Measurements from ENCODE around the gene SVIL.
"Not testable (repeated sequence)": the region's sequence is repeated elsewhere in the genome, so short reads cannot be mapped to it uniquely, and the experiment has no call there.

SVIL gene

GRCh38 chr10:29619241-29619669 is 15.5 kb downstream of the SVIL start:
- no peak for FAIRE-seq

DNA sequence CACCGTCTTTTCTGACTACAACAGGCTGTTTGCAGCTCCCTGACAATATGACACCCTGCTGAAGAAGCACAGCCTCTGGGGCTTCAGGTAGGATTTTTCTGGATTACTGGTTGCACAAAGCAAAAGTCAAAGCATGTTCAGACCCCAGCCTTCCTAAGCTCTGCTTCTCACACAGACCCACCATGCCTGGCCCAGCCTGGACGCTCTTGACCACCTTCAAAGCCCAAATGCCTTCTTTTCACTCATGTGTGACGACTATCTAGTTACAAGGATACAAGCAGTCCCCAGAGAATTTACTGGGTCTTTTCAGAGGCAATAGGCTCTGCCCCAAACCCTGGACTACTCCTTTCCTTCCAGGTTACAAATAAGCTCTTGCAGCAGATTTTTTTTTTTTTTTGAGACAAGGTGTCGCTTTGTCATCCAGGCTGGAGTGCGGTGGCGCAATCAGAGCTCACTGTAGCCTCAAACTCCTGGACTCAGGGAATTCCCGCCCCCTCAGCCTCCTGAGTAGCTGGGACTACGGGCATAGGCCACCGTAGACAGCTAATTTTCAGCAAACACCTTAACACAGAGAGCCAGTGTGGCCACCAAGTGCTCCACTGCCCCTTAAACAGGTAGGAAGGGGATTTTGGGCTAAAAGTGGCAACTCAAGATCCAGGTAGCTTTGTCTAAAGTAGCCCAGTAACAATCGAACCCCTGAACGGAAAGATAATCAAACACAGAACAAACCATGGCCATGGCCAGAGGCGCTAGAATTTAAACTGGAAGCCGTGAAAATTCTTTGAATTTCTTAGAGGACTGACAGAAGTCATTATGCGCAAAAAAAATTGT is 16.2 kb downstream of the SVIL start:
- no peak for FAIRE-seq

DNA sequence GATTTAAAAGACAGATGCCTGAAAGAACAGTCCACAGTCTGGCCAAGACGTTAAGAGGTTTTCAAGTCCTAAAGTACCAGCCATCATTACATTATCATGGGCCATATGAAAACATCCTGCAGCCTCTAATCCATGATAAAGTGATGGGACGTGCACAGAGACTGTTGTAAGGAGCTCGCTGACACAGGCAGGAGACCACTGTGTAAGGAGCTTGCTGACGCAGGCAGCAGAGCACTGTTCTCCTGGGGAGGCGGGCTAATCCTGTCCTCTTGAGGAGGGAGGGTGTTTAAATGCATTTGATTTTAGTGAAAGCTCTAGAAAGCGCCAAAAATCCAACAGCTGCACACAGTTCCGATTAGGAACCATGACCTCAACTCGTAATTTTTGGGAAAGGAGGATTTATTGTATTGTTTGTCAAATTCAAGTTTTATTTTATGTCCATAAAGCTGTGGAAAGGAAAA is 16.9 kb downstream of the SVIL start:
- no peak for FAIRE-seq

GRCh38 chr10:29616542-29616941 is 18.2 kb downstream of the SVIL start:
- FAIRE-seq, result no peak

GRCh38 chr10:29615195-29615594 is 19.6 kb downstream of the SVIL start:
- FAIRE-seq, result no peak

- FAIRE-seq, result not testable (repeated sequence)
Measured at GRCh38 chr10:29614289-29614688, 20.5 kb downstream of the SVIL start.

DNA sequence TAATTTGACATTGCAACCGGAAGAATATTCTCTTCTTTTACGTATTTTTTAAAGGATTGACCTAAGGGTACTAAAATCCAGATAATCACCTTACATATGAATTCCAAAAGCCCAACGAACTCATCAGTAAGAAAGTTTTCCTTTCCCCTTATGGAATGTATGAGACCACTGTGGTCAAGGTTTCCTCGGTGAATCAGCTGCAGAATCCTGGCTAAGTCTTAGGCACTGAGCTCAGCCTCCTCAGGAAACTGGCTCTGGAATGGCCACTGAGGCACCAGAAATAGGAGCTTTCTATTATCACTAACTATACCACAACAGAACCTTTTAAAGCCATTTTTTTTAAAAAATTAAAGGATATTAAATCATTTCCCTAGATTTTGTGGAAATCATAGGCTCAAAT is 21.0 kb downstream of the SVIL start:
- no peak for FAIRE-seq

- no peak for FAIRE-seq
Measured at GRCh38 chr10:29613196-29613595, 21.6 kb downstream of the SVIL start.

DNA sequence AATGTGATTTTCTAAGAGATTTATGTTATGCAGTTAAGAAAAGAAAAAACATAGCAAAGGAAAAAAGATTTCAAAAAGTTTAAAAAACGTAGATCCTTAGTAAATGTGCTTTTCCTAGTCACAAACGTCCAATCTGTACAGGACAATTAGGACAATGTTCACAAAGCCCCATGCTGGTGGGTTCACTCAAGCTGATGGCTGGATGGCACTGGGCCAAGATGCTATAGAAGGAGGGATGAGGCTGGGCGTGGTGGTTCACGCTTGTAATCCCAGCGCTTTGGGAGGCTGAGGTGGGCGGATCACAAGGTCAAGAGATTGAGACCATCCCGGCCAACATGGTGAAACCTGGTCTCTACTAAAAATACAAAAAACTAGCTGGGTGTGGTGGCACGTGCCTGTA is 22.1 kb downstream of the SVIL start:
- FAIRE-seq, result no peak

DNA sequence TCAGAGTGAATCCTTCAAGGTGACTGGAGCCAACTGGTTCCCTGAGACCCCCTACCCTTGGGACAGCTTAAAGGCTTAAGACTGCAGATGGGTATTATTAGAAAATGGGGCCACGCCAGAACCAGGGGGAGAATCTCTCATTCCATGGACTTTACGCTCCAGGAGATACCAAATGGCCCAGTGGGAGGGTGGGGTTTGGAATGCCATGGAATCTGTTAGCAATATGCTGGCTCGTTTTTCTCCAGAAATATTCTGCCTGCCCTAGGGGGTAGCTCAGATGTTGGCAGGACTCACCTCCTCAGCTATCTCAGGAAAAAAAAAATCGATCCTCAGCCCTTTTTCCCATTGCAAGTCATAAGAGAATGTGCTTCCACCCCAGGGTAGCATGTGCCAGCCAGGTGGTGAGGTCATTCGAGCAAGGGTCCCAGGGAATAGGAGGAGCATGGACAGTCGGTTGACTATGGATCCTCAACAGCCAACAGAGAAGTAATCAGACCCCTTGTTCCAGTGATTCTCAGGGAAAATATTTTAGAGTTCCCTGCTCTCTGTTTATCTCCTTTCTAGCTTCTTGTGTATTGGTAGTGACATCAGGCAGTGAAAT is 22.9 kb downstream of the SVIL start:
- no peak for FAIRE-seq

- FAIRE-seq, result no peak
Measured at GRCh38 chr10:29610876-29611647, 23.7 kb downstream of the SVIL start.

DNA sequence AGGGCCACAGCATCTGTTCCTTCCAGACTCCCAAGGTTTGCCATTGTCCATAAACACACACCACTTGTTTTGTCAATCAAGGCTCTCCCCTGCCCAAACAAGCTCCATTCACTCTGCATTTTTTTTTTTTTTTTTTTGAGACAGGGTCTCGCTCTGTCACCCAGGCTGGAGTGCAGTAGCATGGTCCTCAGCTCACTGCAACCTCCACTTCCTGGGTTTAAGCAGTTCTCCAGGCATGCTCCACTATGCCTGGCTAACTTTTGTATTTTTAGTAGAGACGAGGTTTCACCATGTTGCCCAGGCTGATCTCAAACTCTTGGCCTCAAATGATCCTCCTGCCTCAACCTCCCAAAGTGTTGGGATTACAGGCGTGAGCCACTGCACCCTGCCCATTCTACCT is 24.4 kb downstream of the SVIL start:
- not testable (repeated sequence) for FAIRE-seq

- no peak for FAIRE-seq
Measured at GRCh38 chr10:29609696-29610095, 25.1 kb downstream of the SVIL start.

GRCh38 chr10:29608476-29609301 is 26.1 kb downstream of the SVIL start:
- FAIRE-seq, result no peak

DNA sequence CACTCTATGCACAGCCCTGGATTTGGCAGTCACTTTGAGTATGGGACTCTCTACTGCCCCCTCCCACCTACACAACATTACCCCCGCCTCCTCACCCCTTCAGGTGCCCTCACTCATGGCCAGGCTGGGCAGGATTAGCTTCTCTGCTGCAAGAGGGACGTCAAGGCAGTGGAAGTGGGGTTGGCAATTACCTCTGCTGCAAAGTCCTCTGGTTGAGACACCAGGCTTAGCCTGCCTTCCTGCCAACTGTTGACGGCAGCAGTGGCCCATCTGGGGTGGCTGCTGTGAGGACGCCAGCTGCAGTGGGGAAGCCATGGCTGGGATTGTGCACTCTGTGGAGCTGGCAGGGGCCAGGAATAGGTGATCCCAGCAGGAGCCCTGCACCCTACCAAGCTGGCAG is 26.7 kb downstream of the SVIL start:
- FAIRE-seq, result no peak

DNA sequence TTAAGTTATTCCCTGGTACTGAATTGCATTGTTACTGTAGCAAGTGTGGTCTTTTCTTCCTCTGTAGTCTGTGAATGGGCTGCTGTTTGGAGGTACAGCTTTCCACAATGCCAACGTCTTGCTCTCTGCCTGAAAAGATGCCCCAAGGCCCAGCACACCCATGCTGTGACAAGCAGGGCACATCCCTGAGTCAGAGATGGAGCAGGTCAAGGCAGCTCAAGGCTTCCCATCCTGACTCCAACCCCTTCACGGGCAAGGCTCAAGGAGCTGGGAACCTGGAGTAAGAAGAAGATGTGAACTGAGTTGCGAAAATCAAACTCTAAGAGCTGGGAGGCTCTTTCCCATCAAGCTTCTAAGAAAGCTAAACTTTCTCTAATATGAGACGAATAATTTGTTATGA is 27.2 kb downstream of the SVIL start:
- FAIRE-seq, result no peak

DNA sequence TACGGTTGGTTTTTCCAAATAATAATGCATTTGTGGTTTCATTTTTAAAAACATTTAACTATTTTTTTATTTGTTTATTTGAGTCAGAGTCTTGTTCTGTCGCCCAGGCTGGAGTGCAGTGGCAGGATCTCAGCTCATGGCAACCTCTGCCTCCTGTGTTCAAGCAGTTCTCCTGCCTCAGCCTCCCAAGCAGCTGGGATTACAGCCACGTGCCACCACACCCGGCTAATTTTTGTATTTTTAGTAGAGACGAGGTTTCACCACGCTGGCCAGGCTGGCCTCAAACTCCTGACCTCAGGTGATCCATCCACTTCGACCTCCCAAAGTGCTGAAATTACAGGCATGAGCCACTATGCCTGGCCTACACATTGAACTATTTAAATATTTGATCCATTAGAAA is 28.1 kb downstream of the SVIL start:
- FAIRE-seq, result not testable (repeated sequence)

- no peak for FAIRE-seq
Measured at GRCh38 chr10:29604291-29604825, 30.4 kb downstream of the SVIL start.

GRCh38 chr10:29603223-29603896 is 31.4 kb downstream of the SVIL start:
- FAIRE-seq, result no peak

DNA sequence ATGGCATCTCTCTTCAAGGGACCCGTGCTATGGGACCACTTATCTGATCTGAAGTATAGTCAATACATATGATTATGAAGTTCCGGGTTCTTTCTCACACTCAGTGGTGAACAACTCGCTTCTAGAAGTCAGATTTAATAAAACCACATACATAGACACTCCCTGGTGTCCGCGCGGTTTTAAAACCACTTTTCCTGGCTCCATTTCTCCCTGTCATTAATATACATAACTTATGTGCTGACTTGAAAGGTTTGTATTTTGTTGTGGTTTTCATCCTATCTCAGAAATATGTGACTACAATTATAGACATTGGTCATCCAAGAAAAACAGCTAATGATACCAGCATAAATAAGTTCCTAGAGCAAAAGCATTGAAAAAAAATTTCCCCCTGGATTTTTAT is 34.0 kb downstream of the SVIL start:
- FAIRE-seq, result no peak

DNA sequence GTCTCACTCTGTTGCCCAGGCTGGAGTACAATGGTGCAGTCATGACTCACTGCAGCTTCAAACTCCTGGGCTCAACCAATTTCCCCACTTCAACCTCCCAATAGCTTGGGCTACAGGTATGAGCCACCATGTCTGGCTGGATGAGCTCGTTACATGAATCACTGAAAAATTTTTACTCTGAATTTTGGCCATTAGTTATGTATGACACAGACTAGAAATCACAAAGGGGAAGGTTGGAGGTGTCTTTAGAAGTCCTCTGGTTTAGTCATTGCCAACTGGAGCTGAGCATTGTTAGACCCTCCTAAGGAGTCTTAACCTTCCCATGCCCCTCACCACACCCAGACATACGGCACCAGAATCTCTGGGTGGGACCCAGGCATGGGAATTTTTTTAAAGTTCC is 34.7 kb downstream of the SVIL start:
- FAIRE-seq, result no peak

GRCh38 chr10:29598851-29599311 is 35.9 kb downstream of the SVIL start:
- FAIRE-seq, result no peak

All from islet of Langerhans (tissue), 1 donor.